Neural progenitor cell (in vitro differentiated cells): ENCODE measurements around the gene CDX2. TPM values are rescaled to one million over a fixed set of nuclear protein-coding genes. Genes with fewer than 3 reads are reported as not detected.

ENCODE experiments used
- DNase-seq: peaks from one replicate; pipeline ENCODE4 v3.0.0-alpha.2; 2016; ENCODE audit warnings: low spot score
- H2AFZ ChIP-seq: fragments of 200-600 bp; sonication (generic); replicated peaks from 2 replicates; pipeline ENCODE4 v1.6.1; 2016; ENCODE audit warnings: antibody characterized with exemption
- H3F3A ChIP-seq: fragments of 200-600 bp; sonication (generic); 2 replicates; pipeline ENCODE4 v1.6.1; 2016; ENCODE audit warnings: antibody characterized with exemption, low read depth
- H3K27ac ChIP-seq: fragments of 200-600 bp; sonication (generic); 2 replicates; pipeline ENCODE4 v1.5.1; 2016; ENCODE audit warnings: mild to moderate bottlenecking
- H3K27me3 ChIP-seq: fragments of 200-600 bp; sonication (generic); 2 replicates; pipeline ENCODE4 v1.6.1; 2016; ENCODE audit warnings: mild to moderate bottlenecking, moderate library complexity
- H3K36me3 ChIP-seq: fragments of 200-600 bp; sonication (generic); 2 replicates; pipeline ENCODE4 v1.5.1; 2016
- H3K4me1 ChIP-seq: fragments of 200-600 bp; sonication (generic); 2 replicates; pipeline ENCODE4 v1.6.1; 2016; ENCODE audit warnings: mixed run types
- H3K4me2 ChIP-seq: fragments of 200-600 bp; sonication (generic); 2 replicates; pipeline ENCODE4 v1.6.1; 2016
- H3K4me3 ChIP-seq: fragments of 200-600 bp; sonication (generic); 2 replicates; pipeline ENCODE4 v1.5.1; 2016
- H3K79me2 ChIP-seq: fragments of 200-600 bp; sonication (generic); 2 replicates; pipeline ENCODE4 v1.6.1; 2016; ENCODE audit warnings: low read depth
- H3K9ac ChIP-seq: fragments of 200-600 bp; sonication (generic); 2 replicates; pipeline ENCODE4 v1.6.1; 2016
- H3K9me3 ChIP-seq: fragments of 200-600 bp; sonication (generic); 2 replicates; pipeline ENCODE4 v1.5.1; 2016; ENCODE audit warnings: low read depth
- H4K20me1 ChIP-seq: fragments of 200-600 bp; sonication (generic); 2 replicates; pipeline ENCODE4 v1.6.1; 2016; ENCODE audit warnings: low read depth
- H3K27ac Mint-ChIP-seq: 3 replicates; pipeline ENCODE4 v1.8.0; 2021; ENCODE audit warnings: mixed read lengths
- H3K27me3 Mint-ChIP-seq: 2 replicates; pipeline ENCODE4 v1.8.0; 2022; ENCODE audit warnings: low read depth, mild to moderate bottlenecking, inconsistent platforms, moderate library complexity, mixed read lengths; ENCODE audit not compliant: insufficient read depth
- H3K36me3 Mint-ChIP-seq: 3 replicates; pipeline ENCODE4 v1.8.0; 2021; ENCODE audit warnings: mixed read lengths
- H3K4me1 Mint-ChIP-seq: 3 replicates; pipeline ENCODE4 v1.8.0; 2021; ENCODE audit warnings: mixed read lengths
- H3K4me3 Mint-ChIP-seq: 3 replicates; pipeline ENCODE4 v1.8.0; 2021; ENCODE audit warnings: mild to moderate bottlenecking, moderate library complexity, mixed read lengths
- H3K9me3 Mint-ChIP-seq: 3 replicates; pipeline ENCODE4 v1.8.0; 2020; ENCODE audit warnings: mixed read lengths
- CTCF ChIP-seq: fragments of 200-600 bp; sonication (generic); IDR thresholded peaks from 2 replicates; pipeline ENCODE4 v1.5.1; 2017; ENCODE audit warnings: antibody characterized with exemption, mild to moderate bottlenecking
- EZH2 ChIP-seq: fragments of 200-600 bp; sonication (generic); IDR thresholded peaks from 2 replicates; pipeline ENCODE4 v1.6.1; 2017; ENCODE audit warnings: antibody characterized with exemption, mild to moderate bottlenecking, moderate library complexity
- EZH2phosphoT487 ChIP-seq: fragments of 200-600 bp; sonication (generic); IDR thresholded peaks from 2 replicates; pipeline ENCODE4 v1.6.1; 2017; ENCODE audit warnings: antibody characterized with exemption
- total RNA-seq: library from RNA; depleted of rRNA; stranded (reverse); fragments of >200 nt; gene quantifications from 2 replicates; pipeline ENCODE4 v1.2.3, GENCODE V29; 2015; ENCODE audit warnings: low replicate concordance

The CDX2 gene
- total RNA-seq, 1 donor from 2014 or later = not detected

DNA sequence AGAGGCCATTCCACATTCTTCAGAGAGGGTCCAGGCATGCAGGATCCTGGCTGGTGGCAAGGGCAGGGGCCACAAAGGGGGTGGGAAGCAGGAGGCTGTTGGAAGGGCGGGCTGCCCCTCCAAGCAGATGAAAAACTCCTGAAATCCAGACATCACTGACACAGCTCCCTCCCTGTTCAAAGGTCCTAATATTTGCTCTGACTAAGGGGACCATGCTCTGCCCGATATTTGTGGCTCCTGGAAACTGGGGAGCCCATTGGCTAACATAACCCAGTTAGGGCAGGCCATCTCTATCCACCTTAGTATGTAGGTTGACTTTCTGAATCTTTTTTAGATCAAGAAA lies 3.3 kb upstream of the CDX2 start:
- H3K4me3 ChIP-seq = no peak overlapping the region
- H3K9me3 ChIP-seq = no peaks in the 10 kb centered on the region
- peaks cover 95% of the 10 kb centered on the region for H4K20me1 ChIP-seq
- TF ChIP-seq EZH2 = no peak
- no peak for TF ChIP-seq EZH2phosphoT487
- no peak for TF ChIP-seq CTCF
- H3K9ac ChIP-seq = no peak overlapping the region
- peaks cover 100% of the 10 kb centered on the region for H3K27me3 ChIP-seq
- H3F3A ChIP-seq = peaks cover 56% of the 10 kb centered on the region
- H3K27ac Mint-ChIP-seq = no peak overlapping the region
- H3K36me3 ChIP-seq = no peaks in the 10 kb centered on the region
- no peak overlapping the region for H3K4me2 ChIP-seq
- peaks cover 21% of the 10 kb centered on the region for H3K4me1 Mint-ChIP-seq
- H2AFZ ChIP-seq = no peak overlapping the region
- H3K4me3 Mint-ChIP-seq = no peak overlapping the region
- DNase-seq = no peak
- no peaks in the 10 kb centered on the region for H3K36me3 Mint-ChIP-seq
- peaks cover 50% of the 10 kb centered on the region for H3K4me1 ChIP-seq
- no peaks in the 10 kb centered on the region for H3K79me2 ChIP-seq
- H3K9me3 Mint-ChIP-seq = peaks cover 3% of the 10 kb centered on the region
- H3K27ac ChIP-seq = no peak overlapping the region
- H3K27me3 Mint-ChIP-seq = peaks cover 88% of the 10 kb centered on the region

DNA sequence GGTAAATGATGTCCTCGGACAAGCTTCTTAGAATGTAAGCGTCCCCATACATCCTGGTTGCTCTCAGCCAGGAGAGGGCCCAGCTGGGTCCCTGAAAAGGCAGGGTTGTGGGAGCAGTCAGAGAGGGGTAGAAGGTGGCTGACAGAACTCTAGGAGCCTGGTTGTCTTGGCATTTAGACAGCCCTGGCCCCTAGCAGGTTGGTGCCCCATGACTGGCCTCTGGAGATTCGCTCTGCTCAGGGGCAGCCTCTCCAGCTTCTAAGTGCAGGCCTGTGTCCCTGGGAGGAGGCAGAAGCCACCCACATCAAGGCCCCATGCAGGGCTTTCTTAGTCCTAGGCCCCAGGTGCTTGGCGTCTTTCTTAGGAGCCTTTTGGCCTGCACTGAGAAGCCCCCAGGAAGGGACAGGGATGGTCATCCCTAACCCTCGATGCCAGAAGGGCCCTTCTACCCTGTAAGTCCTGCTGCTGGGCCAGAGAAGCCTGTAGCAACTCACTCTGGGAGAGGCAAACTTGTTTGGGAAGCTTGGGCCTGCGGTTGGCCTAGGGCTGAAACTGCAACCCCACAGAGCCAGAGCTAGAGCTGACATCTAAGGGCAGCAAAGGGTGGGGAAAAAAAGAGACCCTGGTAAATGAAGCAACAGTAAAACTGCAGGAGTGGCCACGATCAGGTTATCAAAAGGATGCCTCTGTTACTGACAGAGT lies 2.8 kb upstream of the CDX2 start:
- no peak overlapping the region for H2AFZ ChIP-seq
- Mint-ChIP-seq H3K4me3 (no peak overlapping the region), H3K27me3 (peaks cover 87% of the 10 kb centered on the region), H3K27ac (no peak overlapping the region), H3K4me1 (peaks cover 25% of the 10 kb centered on the region), H3K9me3 (peaks cover 3% of the 10 kb centered on the region), H3K36me3 (no peaks in the 10 kb centered on the region)
- H3K4me1 ChIP-seq = peaks cover 50% of the 10 kb centered on the region
- H3K79me2 ChIP-seq = no peaks in the 10 kb centered on the region
- no peak for DNase-seq
- peak overlapping the region; percentile 36 for H3K4me2 ChIP-seq
- no peaks in the 10 kb centered on the region for H3K36me3 ChIP-seq
- H3K9ac ChIP-seq = no peak overlapping the region
- H3K9me3 ChIP-seq = no peaks in the 10 kb centered on the region
- TF ChIP-seq EZH2phosphoT487 (no peak), EZH2 (no peak), CTCF (no peak)
- H3K27me3 ChIP-seq = peaks cover 100% of the 10 kb centered on the region
- H3K4me3 ChIP-seq = no peak overlapping the region
- H3K27ac ChIP-seq = no peak overlapping the region
- H3F3A ChIP-seq = peaks cover 51% of the 10 kb centered on the region
- H4K20me1 ChIP-seq = peaks cover 95% of the 10 kb centered on the region

DNA sequence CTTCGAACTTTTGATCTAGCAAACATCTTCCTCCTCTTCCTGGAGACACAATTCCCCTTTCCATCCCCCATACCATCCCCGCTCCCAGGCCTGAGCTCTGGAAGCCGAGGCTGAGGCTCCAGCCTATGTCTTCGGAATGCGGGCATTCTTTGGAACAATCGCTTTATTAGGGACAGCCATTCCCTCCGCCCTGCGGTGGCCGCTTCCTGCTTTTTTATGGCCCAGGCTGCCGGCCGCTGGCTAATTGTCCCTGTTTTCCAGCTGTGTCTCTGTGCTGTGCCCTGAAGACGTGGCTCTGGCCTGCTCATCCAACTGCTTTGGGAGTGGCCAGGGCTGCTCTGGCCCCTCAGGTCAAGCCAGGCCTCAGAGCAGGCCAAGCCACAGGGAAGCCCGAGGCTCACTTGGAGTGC lies 2.1 kb upstream of the CDX2 start:
- Mint-ChIP-seq H3K36me3 (no peaks in the 10 kb centered on the region), H3K4me3 (no peak overlapping the region), H3K4me1 (peaks cover 27% of the 10 kb centered on the region), H3K27me3 (peaks cover 87% of the 10 kb centered on the region), H3K9me3 (peaks cover 3% of the 10 kb centered on the region), H3K27ac (no peak overlapping the region)
- H2AFZ ChIP-seq = no peak overlapping the region
- no peaks in the 10 kb centered on the region for H3K79me2 ChIP-seq
- peak; percentile 95 for DNase-seq
- H4K20me1 ChIP-seq = peaks cover 95% of the 10 kb centered on the region
- peak overlapping the region; percentile 36 for H3K4me2 ChIP-seq
- peaks cover 55% of the 10 kb centered on the region for H3K4me1 ChIP-seq
- H3K4me3 ChIP-seq = peak overlapping the region; percentile 1
- no peaks in the 10 kb centered on the region for H3K36me3 ChIP-seq
- H3K9me3 ChIP-seq = no peaks in the 10 kb centered on the region
- no peak overlapping the region for H3K27ac ChIP-seq
- no peak for TF ChIP-seq CTCF
- no peak for TF ChIP-seq EZH2phosphoT487
- TF ChIP-seq EZH2 = no peak
- H3K9ac ChIP-seq = no peak overlapping the region
- peaks cover 47% of the 10 kb centered on the region for H3F3A ChIP-seq
- peaks cover 100% of the 10 kb centered on the region for H3K27me3 ChIP-seq
